ENCODE measurements around the gene HSD11B2. TPM values are rescaled to one million over a fixed set of nuclear protein-coding genes. Genes with fewer than 3 reads are reported as not detected.

Gene HSD11B2
- total RNA-seq, 1 donor from 2014 or later = 6.0 TPM

DNA sequence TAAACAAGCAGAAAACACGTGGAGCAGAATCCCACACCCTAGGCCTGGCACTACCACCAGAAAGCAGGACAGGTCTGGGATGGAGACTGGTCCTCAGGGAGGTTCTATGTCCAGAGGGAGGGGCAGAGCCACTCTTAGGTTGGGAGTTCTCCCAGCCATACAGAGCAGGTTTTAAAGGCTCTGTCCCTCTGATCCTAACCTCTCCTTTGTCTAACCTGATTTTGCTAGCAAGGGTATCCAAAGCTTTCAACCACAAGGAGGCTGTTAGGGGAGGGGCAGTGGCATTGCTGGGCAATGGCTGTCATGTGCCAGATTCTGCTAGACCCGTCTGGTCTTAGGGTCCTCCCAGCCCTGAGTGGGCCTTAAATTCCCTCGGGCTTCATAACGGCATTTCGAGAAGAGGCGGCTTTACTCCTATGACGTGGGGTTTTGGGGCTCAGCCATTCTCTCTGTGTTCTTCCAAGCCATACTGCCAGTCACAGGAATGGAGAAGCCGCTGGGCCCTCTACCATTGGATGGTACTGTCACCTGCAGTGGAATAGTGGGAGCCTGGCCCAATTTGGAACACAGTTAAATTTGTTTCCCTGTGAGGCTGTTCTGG, 43.3 kb upstream of the HSD11B2 start:
- TF ChIP-seq, protein P1, sequence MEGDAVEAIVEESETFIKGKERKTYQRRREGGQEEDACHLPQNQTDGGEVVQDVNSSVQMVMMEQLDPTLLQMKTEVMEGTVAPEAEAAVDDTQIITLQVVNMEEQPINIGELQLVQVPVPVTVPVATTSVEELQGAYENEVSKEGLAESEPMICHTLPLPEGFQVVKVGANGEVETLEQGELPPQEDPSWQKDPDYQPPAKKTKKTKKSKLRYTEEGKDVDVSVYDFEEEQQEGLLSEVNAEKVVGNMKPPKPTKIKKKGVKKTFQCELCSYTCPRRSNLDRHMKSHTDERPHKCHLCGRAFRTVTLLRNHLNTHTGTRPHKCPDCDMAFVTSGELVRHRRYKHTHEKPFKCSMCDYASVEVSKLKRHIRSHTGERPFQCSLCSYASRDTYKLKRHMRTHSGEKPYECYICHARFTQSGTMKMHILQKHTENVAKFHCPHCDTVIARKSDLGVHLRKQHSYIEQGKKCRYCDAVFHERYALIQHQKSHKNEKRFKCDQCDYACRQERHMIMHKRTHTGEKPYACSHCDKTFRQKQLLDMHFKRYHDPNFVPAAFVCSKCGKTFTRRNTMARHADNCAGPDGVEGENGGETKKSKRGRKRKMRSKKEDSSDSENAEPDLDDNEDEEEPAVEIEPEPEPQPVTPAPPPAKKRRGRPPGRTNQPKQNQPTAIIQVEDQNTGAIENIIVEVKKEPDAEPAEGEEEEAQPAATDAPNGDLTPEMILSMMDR (IDR thresholded peaks at IDR 0.05; ENCODE audit: partially characterized antibody, unreplicated experiment) = no peak
- Mint-ChIP-seq H3K4me3 (ENCODE audit: unreplicated experiment) (no peak overlapping the region), H3K9me3 (ENCODE audit: unreplicated experiment) (peaks cover 1% of the 10 kb centered on the region), H3K4me1 (ENCODE audit: low read depth, unreplicated experiment) (peaks cover 21% of the 10 kb centered on the region), H3K36me3 (ENCODE audit: unreplicated experiment) (no peaks in the 10 kb centered on the region), H3K27ac (ENCODE audit: unreplicated experiment) (no peak overlapping the region), H3K27me3 (ENCODE audit: unreplicated experiment) (peaks cover 10% of the 10 kb centered on the region)
- no peak for DNase-seq

DNA sequence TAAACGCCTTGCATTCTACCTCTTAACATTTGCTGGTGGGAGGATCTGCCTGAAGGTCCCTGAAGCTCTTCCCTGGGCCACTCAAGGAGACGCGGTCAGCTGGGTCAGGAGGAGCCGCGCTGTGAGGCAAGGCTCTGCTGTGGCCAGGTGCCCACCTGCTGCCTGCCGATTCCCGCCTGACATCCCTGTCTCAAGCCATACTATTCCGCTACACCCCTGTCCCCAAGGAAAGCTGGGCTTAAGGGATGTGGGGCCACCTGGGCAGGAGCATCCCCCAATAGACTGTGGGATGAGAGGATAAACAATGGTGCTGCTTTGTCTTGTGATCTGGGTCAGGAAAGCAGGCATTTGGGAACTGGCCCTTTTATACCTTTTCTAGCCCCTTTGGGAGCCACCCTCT, 42.7 kb upstream of the HSD11B2 start:
- Mint-ChIP-seq H3K36me3 (ENCODE audit: unreplicated experiment) (no peaks in the 10 kb centered on the region), H3K27ac (ENCODE audit: unreplicated experiment) (no peak overlapping the region), H3K27me3 (ENCODE audit: unreplicated experiment) (peaks cover 13% of the 10 kb centered on the region), H3K9me3 (ENCODE audit: unreplicated experiment) (peaks cover 1% of the 10 kb centered on the region), H3K4me3 (ENCODE audit: unreplicated experiment) (peak overlapping the region; percentile 52), H3K4me1 (ENCODE audit: low read depth, unreplicated experiment) (peaks cover 22% of the 10 kb centered on the region)
- no peak for DNase-seq
- TF ChIP-seq, protein P1 (IDR thresholded peaks at IDR 0.05; ENCODE audit: partially characterized antibody, unreplicated experiment) = no peak

- no peak for DNase-seq
- Mint-ChIP-seq H3K36me3 (ENCODE audit: unreplicated experiment) (no peaks in the 10 kb centered on the region), H3K9me3 (ENCODE audit: unreplicated experiment) (peaks cover 1% of the 10 kb centered on the region), H3K4me1 (ENCODE audit: low read depth, unreplicated experiment) (peaks cover 22% of the 10 kb centered on the region), H3K27me3 (ENCODE audit: unreplicated experiment) (peaks cover 13% of the 10 kb centered on the region), H3K4me3 (ENCODE audit: unreplicated experiment) (peak overlapping the region; percentile 52), H3K27ac (ENCODE audit: unreplicated experiment) (no peak overlapping the region)
- TF ChIP-seq, protein P1 (IDR thresholded peaks at IDR 0.05; ENCODE audit: partially characterized antibody, unreplicated experiment) = no peak
Measured at GRCh38 chr16:67388591-67388990, 42.3 kb upstream of the HSD11B2 start.

DNA sequence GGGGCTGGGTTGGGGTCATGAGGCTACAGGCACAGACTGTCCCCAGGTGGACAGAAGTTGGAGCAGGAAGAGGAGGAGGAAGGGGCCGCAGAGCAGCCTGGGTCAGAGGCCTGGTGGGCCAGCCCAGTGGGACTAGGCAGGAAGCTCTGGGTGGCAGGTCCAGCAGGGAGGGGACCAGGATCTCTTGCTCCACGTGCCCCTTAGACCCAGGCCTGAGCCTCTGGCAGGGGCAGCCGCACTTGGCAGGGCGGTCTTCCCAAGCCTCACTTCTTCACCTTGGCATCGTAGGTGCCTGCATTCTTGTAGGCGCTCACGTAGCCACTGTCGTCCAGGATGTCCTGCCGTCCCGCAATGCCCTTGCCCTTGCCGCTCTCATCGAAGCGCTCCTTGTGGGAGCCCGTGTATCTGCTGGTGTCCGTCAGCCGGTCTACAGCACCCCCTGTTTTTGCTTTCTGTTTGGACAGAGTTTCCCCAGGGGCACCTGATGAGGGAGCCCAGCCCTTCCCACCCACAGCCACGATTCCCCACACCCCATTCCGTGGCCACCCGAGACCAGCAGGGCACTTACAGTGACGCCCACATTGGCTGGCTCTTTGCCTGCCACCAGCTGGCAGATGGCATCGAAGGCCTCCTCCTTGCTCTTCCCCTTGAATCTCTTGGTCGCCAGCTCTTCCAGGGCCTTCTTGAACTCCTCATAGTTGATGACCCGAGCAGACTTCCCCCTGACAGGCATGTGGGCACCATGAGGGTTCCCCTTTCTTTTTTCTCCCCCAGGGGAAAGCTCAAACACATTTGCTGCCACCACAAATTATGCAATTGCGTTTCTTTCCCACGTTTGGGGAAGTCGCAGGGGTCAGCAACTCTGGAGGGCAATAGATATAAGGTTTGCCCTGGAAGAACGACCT, 40.8 kb upstream of the HSD11B2 start:
- H3K27ac Mint-ChIP-seq (ENCODE audit: unreplicated experiment) = no peak overlapping the region

More for the DNA sequence above, 40.8 kb upstream of the HSD11B2 start:
- TF ChIP-seq, protein P1 (IDR thresholded peaks at IDR 0.05; ENCODE audit: partially characterized antibody, unreplicated experiment) = no peak
- H3K9me3 Mint-ChIP-seq (ENCODE audit: unreplicated experiment) = peaks cover 1% of the 10 kb centered on the region
- H3K36me3 Mint-ChIP-seq (ENCODE audit: unreplicated experiment) = no peaks in the 10 kb centered on the region
- no peak overlapping the region for H3K4me3 Mint-ChIP-seq (ENCODE audit: unreplicated experiment)
- no peak for DNase-seq
- H3K4me1 Mint-ChIP-seq (ENCODE audit: low read depth, unreplicated experiment) = peaks cover 19% of the 10 kb centered on the region
- H3K27me3 Mint-ChIP-seq (ENCODE audit: unreplicated experiment) = peaks cover 13% of the 10 kb centered on the region

All from glutamatergic neuron (in vitro differentiated cells).